Stomach (tissue), 4 donors: ENCODE data around the gene QTRT2.

Source experiments
- CTCF ChIP-seq, 7 experiments: fragments of 450-650 bp in 4 of 7; fragments of 200-600 bp in 3 of 7; sonication (generic) in 3 of 7; IDR thresholded peaks; one replicate each; pipeline ENCODE4 v1.5.1; 2016 to 2019; ENCODE audit warnings: antibody characterized with exemption in 7 of 7, control low read depth in 2 of 7, mild to moderate bottlenecking in 1 of 7
- POLR2A ChIP-seq, 4 donors: fragments of 450-650 bp; IDR thresholded peaks; one replicate each; pipeline ENCODE4 v1.6.1; 2016; ENCODE audit warnings: antibody characterized with exemption in 4 of 4, control low read depth in 2 of 4, mild to moderate bottlenecking in 1 of 4, moderate library complexity in 1 of 4
- POLR2AphosphoS5 ChIP-seq, 3 donors: sonication (generic); formaldehyde crosslinking; IDR thresholded peaks; one replicate each; pipeline ENCODE4 v1.6.1; 2016; ENCODE audit warnings: antibody characterized with exemption in 3 of 3

DNA sequence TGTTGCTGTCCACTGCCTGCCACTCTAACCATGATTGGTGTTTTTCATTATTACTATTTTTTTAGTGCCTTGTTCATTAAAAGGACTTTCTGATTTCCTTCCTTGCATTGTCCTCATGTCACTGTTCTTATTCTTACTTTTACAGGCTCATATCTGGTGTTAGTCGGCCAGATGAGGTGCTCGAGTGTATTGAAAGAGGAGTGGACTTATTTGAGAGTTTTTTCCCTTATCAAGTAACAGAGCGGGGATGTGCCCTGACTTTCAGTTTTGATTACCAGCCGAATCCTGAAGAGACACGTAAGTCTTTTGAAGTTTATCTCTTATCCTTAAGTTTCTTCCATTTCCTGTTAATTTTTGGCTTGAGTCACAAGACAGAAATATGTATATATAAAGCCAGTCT is 23.2 kb downstream of the QTRT2 start:
- TF ChIP-seq POLR2A (IDR thresholded peaks at IDR 0.05) (no peak), CTCF (IDR thresholded peaks at IDR 0.05) (no peak), POLR2AphosphoS5 (IDR thresholded peaks at IDR 0.05) (no peak)
